Measurements from ENCODE around the gene GOLGA8F. TPM values are rescaled to one million over a fixed set of nuclear protein-coding genes. Genes with fewer than 3 reads are reported as not detected.
"Not testable (repeated sequence)": the region's sequence is repeated elsewhere in the genome, so short reads cannot be mapped to it uniquely, and the experiment has no call there.

The GOLGA8F gene, protein sequence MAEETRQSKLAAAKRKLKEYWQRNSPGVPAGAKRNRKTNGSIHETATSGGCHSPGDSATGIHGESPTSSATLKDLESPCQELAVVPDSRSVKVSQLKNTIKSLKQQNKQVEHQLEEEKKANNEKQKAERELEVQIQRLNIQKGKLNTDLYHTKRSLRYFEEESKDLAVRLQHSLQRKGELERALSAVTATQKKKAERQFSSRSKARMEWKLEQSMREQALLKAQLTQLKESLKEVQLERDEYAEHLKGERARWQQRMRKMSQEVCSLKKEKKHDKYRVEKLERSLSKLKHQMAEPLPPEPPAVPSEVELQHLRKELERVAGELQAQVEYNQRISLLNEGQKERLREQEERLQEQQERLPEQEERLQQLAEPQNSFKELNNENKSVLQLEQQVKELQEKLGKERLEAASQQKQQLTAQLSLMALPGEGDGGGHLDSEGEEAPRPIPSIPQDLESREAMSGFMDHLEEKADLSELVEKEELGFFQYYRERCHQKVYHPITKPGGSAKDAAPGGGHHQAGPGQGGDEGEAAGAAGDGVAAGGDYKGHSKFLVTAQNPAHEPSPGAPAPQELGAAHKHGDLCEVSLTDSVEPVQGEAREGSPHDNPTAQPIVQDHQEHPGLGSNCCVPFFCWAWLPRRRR
- total RNA-seq: not detected
- polyA plus RNA-seq (2013, experiment 1 of 2): not detected
- polyA plus RNA-seq (2013, experiment 2 of 2): not detected
- 0 to 0.09 (median 0) reads per million in 172 experiments for total RNA-seq

- POLR2A ChIA-PET; intact Hi-C loops (cut with DNase I, micrococcal nuclease); H3K4me1 ChIP-seq (ENCODE audit: insufficient read depth, low read length); H3K4me3 ChIP-seq (ENCODE audit: low read length); H3K36me3 ChIP-seq (ENCODE audit: insufficient read depth, low read length); H3K27ac ChIP-seq (ENCODE audit: low read depth in 1 of 2, low read length in 2 of 2); H3K4me3 Mint-ChIP-seq; CTCF ChIA-PET; H3K4me1 Mint-ChIP-seq (ENCODE audit: low read depth); ATAC-seq (ENCODE audit: poor library complexity); H3K9me3 Mint-ChIP-seq; H3K9me3 ChIP-seq (ENCODE audit: control insufficient read depth in 1 of 2, insufficient read depth in 1 of 2, low read length in 2 of 2); H3K36me3 Mint-ChIP-seq (ENCODE audit: low read depth); H3K27me3 ChIP-seq (ENCODE audit: control insufficient read depth in 1 of 2, insufficient read depth in 2 of 2, low read length in 2 of 2); H3K27ac Mint-ChIP-seq; DNase-seq; H3K27me3 Mint-ChIP-seq: not testable (repeated sequence)
These were observed at the start of gene GOLGA8F for GRCh38 chr15:28378364-28378763. TSS of gene GOLGA8F (plus strand) at chr15:28378664. CDS start at chr15:28378762, 98 bp downstream.

- POLR2A ChIA-PET; H3K4me3 ChIP-seq (ENCODE audit: low read length); H3K27ac ChIP-seq (ENCODE audit: low read depth in 1 of 2, low read length in 2 of 2); H3K27me3 Mint-ChIP-seq; H3K27ac Mint-ChIP-seq; CTCF ChIA-PET; ATAC-seq (ENCODE audit: poor library complexity); H3K36me3 Mint-ChIP-seq (ENCODE audit: low read depth); H3K4me3 Mint-ChIP-seq; H3K4me1 ChIP-seq (ENCODE audit: insufficient read depth, low read length); H3K4me1 Mint-ChIP-seq (ENCODE audit: low read depth); H3K9me3 Mint-ChIP-seq; H3K36me3 ChIP-seq (ENCODE audit: insufficient read depth, low read length); H3K27me3 ChIP-seq (ENCODE audit: control insufficient read depth in 1 of 2, insufficient read depth in 2 of 2, low read length in 2 of 2); H3K9me3 ChIP-seq (ENCODE audit: control insufficient read depth in 1 of 2, insufficient read depth in 1 of 2, low read length in 2 of 2); DNase-seq; intact Hi-C loops (cut with DNase I, micrococcal nuclease): not testable (repeated sequence)
These were observed 20.5 kb upstream of the GOLGA8F start, which contains the start of gene GOLGA6L24 for GRCh38 chr15:28357984-28358383. TSS of gene GOLGA6L24 (minus strand) at chr15:28358084. CDS start at chr15:28358023, 61 bp downstream.

GRCh38 chr15:28365502-28365901 is 13.0 kb upstream of the GOLGA8F start:
- H3K27ac Mint-ChIP-seq; POLR2A ChIA-PET; H3K9me3 ChIP-seq (ENCODE audit: control insufficient read depth in 1 of 2, insufficient read depth in 1 of 2, low read length in 2 of 2); ATAC-seq (ENCODE audit: poor library complexity); H3K27ac ChIP-seq (ENCODE audit: low read depth in 1 of 2, low read length in 2 of 2); intact Hi-C loops (cut with DNase I, micrococcal nuclease); H3K4me1 ChIP-seq (ENCODE audit: insufficient read depth, low read length); H3K4me3 Mint-ChIP-seq; H3K36me3 ChIP-seq (ENCODE audit: insufficient read depth, low read length); H3K36me3 Mint-ChIP-seq (ENCODE audit: low read depth); CTCF ChIA-PET; H3K4me1 Mint-ChIP-seq (ENCODE audit: low read depth); H3K4me3 ChIP-seq (ENCODE audit: low read length); H3K27me3 Mint-ChIP-seq; H3K27me3 ChIP-seq (ENCODE audit: control insufficient read depth in 1 of 2, insufficient read depth in 2 of 2, low read length in 2 of 2); DNase-seq; H3K9me3 Mint-ChIP-seq: not testable (repeated sequence)

DNA sequence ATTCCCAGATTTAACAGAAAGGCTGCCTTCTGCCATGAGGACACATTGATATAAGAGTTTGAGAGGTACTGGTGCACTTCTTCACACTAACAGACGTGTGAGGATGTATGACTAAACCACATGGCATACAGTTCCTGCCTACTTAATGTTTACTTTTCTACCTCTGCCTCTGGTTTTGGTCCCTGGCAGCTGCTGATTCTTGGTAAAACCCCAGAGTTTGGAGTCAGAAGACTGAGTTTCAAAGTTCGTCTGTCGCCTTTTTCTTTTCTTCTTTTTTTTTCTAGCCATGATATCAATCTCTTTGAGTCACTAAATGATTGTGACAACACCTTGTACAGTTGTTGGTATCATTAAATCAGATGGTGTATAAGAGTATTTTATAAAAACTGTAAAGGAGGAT is 1.6 kb downstream of the GOLGA8F start:
- H3K4me1 ChIP-seq (ENCODE audit: insufficient read depth, low read length); DNase-seq; H3K4me1 Mint-ChIP-seq (ENCODE audit: low read depth); H3K27ac ChIP-seq (ENCODE audit: low read depth in 1 of 2, low read length in 2 of 2); ATAC-seq (ENCODE audit: poor library complexity); H3K9me3 Mint-ChIP-seq; H3K4me3 Mint-ChIP-seq; CTCF ChIA-PET; H3K27me3 Mint-ChIP-seq; H3K4me3 ChIP-seq (ENCODE audit: low read length); H3K27me3 ChIP-seq (ENCODE audit: control insufficient read depth in 1 of 2, insufficient read depth in 2 of 2, low read length in 2 of 2); H3K9me3 ChIP-seq (ENCODE audit: control insufficient read depth in 1 of 2, insufficient read depth in 1 of 2, low read length in 2 of 2); POLR2A ChIA-PET; H3K36me3 Mint-ChIP-seq (ENCODE audit: low read depth); H3K27ac Mint-ChIP-seq; intact Hi-C loops (cut with DNase I, micrococcal nuclease); H3K36me3 ChIP-seq (ENCODE audit: insufficient read depth, low read length): not testable (repeated sequence)

DNA sequence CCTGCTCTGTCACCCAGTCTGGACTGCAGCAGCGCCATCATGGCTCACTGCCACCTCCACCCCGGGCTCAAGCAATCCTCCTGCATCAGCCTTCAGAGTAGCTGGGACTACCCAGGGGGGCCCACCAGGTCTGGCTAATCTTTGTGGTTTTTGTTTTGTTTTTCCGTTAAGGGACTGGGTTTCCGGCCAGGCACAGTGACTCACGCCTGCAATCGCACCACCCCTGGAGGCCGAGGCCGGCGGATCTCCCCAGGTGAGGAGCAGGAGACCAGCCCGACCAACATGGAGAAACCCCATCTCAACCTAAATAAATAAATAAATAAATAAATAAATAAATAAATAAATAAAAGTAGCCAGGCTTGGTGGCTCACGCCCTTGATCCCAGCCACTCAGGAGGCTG is 17.6 kb downstream of the GOLGA8F start:
- H3K27me3 Mint-ChIP-seq; H3K36me3 ChIP-seq (ENCODE audit: insufficient read depth, low read length); H3K36me3 Mint-ChIP-seq (ENCODE audit: low read depth); H3K27ac ChIP-seq (ENCODE audit: low read depth in 1 of 2, low read length in 2 of 2); H3K9me3 ChIP-seq (ENCODE audit: control insufficient read depth in 1 of 2, insufficient read depth in 1 of 2, low read length in 2 of 2); H3K4me3 ChIP-seq (ENCODE audit: low read length); H3K4me3 Mint-ChIP-seq; ATAC-seq (ENCODE audit: poor library complexity); H3K27ac Mint-ChIP-seq; H3K27me3 ChIP-seq (ENCODE audit: control insufficient read depth in 1 of 2, insufficient read depth in 2 of 2, low read length in 2 of 2); H3K4me1 Mint-ChIP-seq (ENCODE audit: low read depth); intact Hi-C loops (cut with DNase I, micrococcal nuclease); H3K9me3 Mint-ChIP-seq; DNase-seq; CTCF ChIA-PET; POLR2A ChIA-PET; H3K4me1 ChIP-seq (ENCODE audit: insufficient read depth, low read length): not testable (repeated sequence)

DNA sequence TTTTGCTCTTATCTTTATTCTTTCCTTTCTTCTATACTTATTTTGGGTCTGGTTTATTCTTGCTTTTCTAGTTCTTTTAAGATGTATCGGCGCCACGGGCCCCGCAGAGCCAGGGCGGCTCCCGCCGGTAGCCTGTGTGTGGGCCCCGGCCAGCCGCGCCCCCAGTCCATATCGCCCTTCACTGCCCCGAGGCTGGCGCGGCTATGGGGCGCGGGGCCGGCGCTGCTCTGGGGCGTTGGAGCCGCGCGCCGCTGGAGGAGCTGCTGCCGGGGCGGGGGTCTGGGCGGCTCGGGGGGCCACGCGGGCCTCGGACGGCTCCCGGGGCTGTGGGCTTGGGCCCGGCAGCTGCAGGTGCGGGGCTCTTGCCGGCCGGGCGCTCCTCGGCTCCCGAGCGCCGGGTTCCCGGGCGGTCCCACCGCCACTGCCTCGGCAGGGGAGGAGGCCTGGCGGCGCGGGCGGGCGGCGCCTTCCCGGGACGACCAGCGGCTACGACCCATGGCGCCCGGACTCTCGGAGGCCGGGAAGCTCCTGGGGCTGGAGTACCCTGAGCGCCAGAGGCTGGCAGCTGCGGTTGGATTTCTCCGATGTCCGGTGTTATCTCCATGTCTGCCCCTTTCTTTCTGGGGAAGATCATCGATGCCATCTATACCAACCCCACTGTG is 24.4 kb downstream of the GOLGA8F start:
- intact Hi-C loops (cut with DNase I, micrococcal nuclease); DNase-seq; H3K27ac ChIP-seq (ENCODE audit: low read depth in 1 of 2, low read length in 2 of 2); ATAC-seq (ENCODE audit: poor library complexity); H3K4me1 ChIP-seq (ENCODE audit: insufficient read depth, low read length); H3K4me1 Mint-ChIP-seq (ENCODE audit: low read depth); H3K36me3 ChIP-seq (ENCODE audit: insufficient read depth, low read length); H3K36me3 Mint-ChIP-seq (ENCODE audit: low read depth); CTCF ChIA-PET; H3K9me3 ChIP-seq (ENCODE audit: control insufficient read depth in 1 of 2, insufficient read depth in 1 of 2, low read length in 2 of 2); H3K27ac Mint-ChIP-seq; POLR2A ChIA-PET; H3K9me3 Mint-ChIP-seq; H3K27me3 Mint-ChIP-seq; H3K27me3 ChIP-seq (ENCODE audit: control insufficient read depth in 1 of 2, insufficient read depth in 2 of 2, low read length in 2 of 2); H3K4me3 ChIP-seq (ENCODE audit: low read length); H3K4me3 Mint-ChIP-seq: not testable (repeated sequence)

GRCh38 chr15:28420470-28420869 is 42.0 kb downstream of the GOLGA8F start:
- H3K9me3 ChIP-seq (ENCODE audit: control insufficient read depth in 1 of 2, insufficient read depth in 1 of 2, low read length in 2 of 2); H3K9me3 Mint-ChIP-seq; H3K27ac Mint-ChIP-seq; H3K27me3 Mint-ChIP-seq; CTCF ChIA-PET; POLR2A ChIA-PET; H3K4me1 Mint-ChIP-seq (ENCODE audit: low read depth); intact Hi-C loops (cut with DNase I, micrococcal nuclease); H3K27me3 ChIP-seq (ENCODE audit: control insufficient read depth in 1 of 2, insufficient read depth in 2 of 2, low read length in 2 of 2); H3K36me3 Mint-ChIP-seq (ENCODE audit: low read depth); H3K27ac ChIP-seq (ENCODE audit: low read depth in 1 of 2, low read length in 2 of 2); H3K4me3 ChIP-seq (ENCODE audit: low read length); H3K4me1 ChIP-seq (ENCODE audit: insufficient read depth, low read length); ATAC-seq (ENCODE audit: poor library complexity); H3K36me3 ChIP-seq (ENCODE audit: insufficient read depth, low read length); H3K4me3 Mint-ChIP-seq: not testable (repeated sequence)
- DNase-seq: peak in 1 of 14 experiments; percentile 0

All from CD4-positive, alpha-beta T cell (primary cell).